GM18519 (cell line): ENCODE results near the gene HCFC1R1.

Source experiments
- ATAC-seq: cut with Tn5 transposase; IDR thresholded peaks from one replicate; pipeline ENCODE4 v1.9.1; 2021; ENCODE audit warnings: mild to moderate bottlenecking, moderate library complexity; ENCODE audit not compliant: unreplicated experiment, low FRiP score

Gene HCFC1R1

GRCh38 chr16:2980227-2981176 is 43.2 kb downstream of the HCFC1R1 start, which contains the start of gene PKMYT1:
TSS of gene PKMYT1 (minus strand) at chr16:2980446. CDS start at chr16:2979657, 789 bp downstream.
- ATAC-seq, result peak; percentile 44

GRCh38 chr16:2979669-2980226 is 44.0 kb downstream of the HCFC1R1 start:
- ATAC-seq, result no peak

DNA sequence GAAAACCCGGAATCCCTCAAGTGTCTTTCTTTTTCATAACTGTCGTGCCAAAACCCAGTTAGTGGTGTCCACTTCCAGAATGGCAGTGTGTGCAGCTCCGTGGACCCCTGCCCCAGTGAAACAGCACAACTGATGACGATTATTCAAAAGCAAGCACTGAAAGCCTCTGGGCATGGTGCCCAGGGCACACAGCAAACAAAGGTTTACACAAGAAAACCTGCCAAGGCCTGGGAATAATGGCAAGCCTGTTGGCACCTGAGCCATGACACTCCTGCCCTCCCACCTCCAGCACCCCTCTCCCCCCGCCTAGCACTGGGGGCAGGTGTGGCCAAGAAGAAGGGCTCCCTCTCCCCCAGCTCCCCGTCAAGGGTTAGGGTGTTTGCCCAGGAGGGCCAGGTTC is 46.3 kb downstream of the HCFC1R1 start:
- ATAC-seq, result no peak

- no peak for ATAC-seq
These were observed 47.1 kb downstream of the HCFC1R1 start for GRCh38 chr16:2976673-2977072.

- ATAC-seq, result no peak
These were observed 47.5 kb downstream of the HCFC1R1 start for GRCh38 chr16:2976201-2976600.

- ATAC-seq, result no peak
These were observed 48.5 kb downstream of the HCFC1R1 start for GRCh38 chr16:2975161-2975795.

- ATAC-seq, result no peak
These were observed 49.3 kb downstream of the HCFC1R1 start for GRCh38 chr16:2974319-2975056.

- ATAC-seq, result no peak
These were observed 50.0 kb downstream of the HCFC1R1 start for GRCh38 chr16:2973605-2974318.

DNA sequence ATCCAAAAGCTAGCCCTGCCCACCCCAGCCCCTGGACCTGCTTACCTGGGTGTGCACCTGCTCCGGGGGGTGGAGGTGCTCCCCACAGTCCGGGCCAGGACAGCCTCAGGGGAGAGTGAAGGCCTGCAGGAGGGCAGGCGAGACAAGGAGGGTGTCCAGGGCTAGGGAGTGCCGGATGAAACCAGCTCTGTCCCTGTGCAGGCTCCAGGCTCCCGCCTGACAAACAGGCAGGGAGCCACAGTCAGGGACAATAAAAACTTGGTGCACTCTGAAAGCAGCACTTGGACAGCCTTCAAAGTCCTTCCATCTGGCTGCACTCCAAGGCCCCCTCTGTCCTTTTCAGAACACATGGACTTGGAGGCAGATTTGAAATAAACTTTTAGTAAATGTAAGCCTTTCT is 50.6 kb downstream of the HCFC1R1 start:
- ATAC-seq, result no peak
